Lung (tissue), 12 donors: Measurements from ENCODE around the gene PRICKLE2. TPM values are rescaled to one million over a fixed set of nuclear protein-coding genes. Genes with fewer than 3 reads are reported as not detected.

Experiments used
- ATAC-seq: fragments of 200-7000 bp; cut with Tn5 transposase; one replicate; pipeline ENCODE4 v1.9.1; 2020; ENCODE audit warnings: moderate number of reproducible peaks; ENCODE audit not compliant: insufficient read depth, low FRiP score
- DNase-seq, 3 donors: peaks; one replicate each; pipeline ENCODE4 v3.0.0-alpha.2; 2013 to 2017
- H3K27ac ChIP-seq, 2 donors: one replicate each; pipeline ENCODE4 v1.5.1; 2013; ENCODE audit warnings: mild to moderate bottlenecking in 2 of 2, moderate library complexity in 2 of 2, control low read depth in 1 of 2, inconsistent platforms in 1 of 2, low read depth in 1 of 2, low read length in 1 of 2
- H3K27me3 ChIP-seq, 3 donors: one replicate each; pipeline ENCODE4 v1.5.1; 2013; ENCODE audit warnings: low read length in 2 of 3; ENCODE audit not compliant: control insufficient read depth in 3 of 3, insufficient read depth in 3 of 3
- H3K36me3 ChIP-seq, 4 donors: one replicate each; pipeline ENCODE4 v1.5.1; 2013; ENCODE audit warnings: low read length in 4 of 4, mild to moderate bottlenecking in 1 of 4, moderate library complexity in 1 of 4; ENCODE audit not compliant: control insufficient read depth in 4 of 4, insufficient read depth in 4 of 4
- H3K4me1 ChIP-seq, 5 donors: one replicate each; pipeline ENCODE4 v1.5.1; 2013; ENCODE audit warnings: low read length in 5 of 5, mild to moderate bottlenecking in 2 of 5, moderate library complexity in 1 of 5; ENCODE audit not compliant: control insufficient read depth in 5 of 5, insufficient read depth in 5 of 5
- H3K4me3 ChIP-seq: one replicate; pipeline ENCODE4 v1.5.1; 2013; ENCODE audit warnings: mild to moderate bottlenecking, control low read depth, moderate library complexity
- H3K9ac ChIP-seq, 2 donors: one replicate each; pipeline ENCODE4 v1.5.1; 2013; ENCODE audit warnings: low read length in 2 of 2, control low read depth in 1 of 2; ENCODE audit not compliant: insufficient read depth in 1 of 2
- H3K9me3 ChIP-seq, 4 donors: one replicate each; pipeline ENCODE4 v1.5.1; 2013; ENCODE audit warnings: low read length in 3 of 4, mild to moderate bottlenecking in 1 of 4, moderate library complexity in 1 of 4; ENCODE audit not compliant: control insufficient read depth in 4 of 4, insufficient read depth in 3 of 4
- WGBS, 2 donors: extraction: QIAGEN DNeasy Blood & Tissue Kit; methylation state at CpG; one replicate each; pipeline ENCODE4 v1.1.7; 2013; 5-methylcytosine and 5-hydroxymethylcytosine counted together
- polyA plus RNA-seq, 2 donors: library from polyadenylated mRNA; stranded (reverse); fragments of 200-250 nt; gene quantifications; one replicate each; pipeline ENCODE4 v1.2.1, GENCODE V29; 2013
- total RNA-seq, 2 donors: library from RNA; depleted of rRNA in 1 of 2; stranded (reverse); fragments of >200 nt in 1 of 2; gene quantifications; one replicate each; pipeline ENCODE4 v1.2.1, GENCODE V29; 2014 to 2021
- TF ChIP-seq, protein P1 (sequence below): IDR thresholded peaks from 2 replicates; pipeline ENCODE4 v1.5.1; 2012; ENCODE audit warnings: mild to moderate bottlenecking; ENCODE audit errors: control extremely low read depth, extremely low read depth
- donor health status: control.
- donor health status: control.
- donor health status: Bipolar disorder and iron deficiency.
- donor health status: healthy.
- donor health status: DM: yes; HTN: yes; CAD: no.

PRICKLE2 gene
- total and polyA plus RNA-seq, 4 donors, result 4.0 to 88.0 (median 19.9) TPM

DNA sequence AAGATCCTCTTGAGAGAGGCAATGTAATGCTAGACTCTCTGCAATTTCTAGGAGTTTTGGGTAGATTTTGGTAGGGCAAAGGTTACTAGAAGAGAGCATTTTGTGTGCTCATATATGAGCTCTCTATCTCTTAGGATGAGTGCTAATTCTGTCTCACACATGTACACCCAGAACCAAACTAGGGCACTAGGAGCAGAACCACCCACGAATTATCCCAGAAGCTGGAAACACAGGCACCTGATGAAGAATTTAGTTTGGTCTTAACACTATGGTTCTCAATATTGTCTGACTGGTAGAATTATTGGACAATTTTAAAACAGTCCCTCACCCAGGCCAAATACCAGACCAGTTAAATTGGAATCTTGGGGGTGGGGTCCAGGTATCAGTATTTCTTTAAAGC lies 94.8 kb downstream of the PRICKLE2 start:
- ATAC-seq, result no peak
- no peaks in the 10 kb centered on the region for H3K27me3 ChIP-seq
- peaks cover 0 to 5% (median under 1%) of the 10 kb centered on the region in 5 donors for H3K4me1 ChIP-seq
- no peak overlapping the region for H3K9ac ChIP-seq
- H3K4me3 ChIP-seq, result no peak overlapping the region
- TF ChIP-seq, protein P1, sequence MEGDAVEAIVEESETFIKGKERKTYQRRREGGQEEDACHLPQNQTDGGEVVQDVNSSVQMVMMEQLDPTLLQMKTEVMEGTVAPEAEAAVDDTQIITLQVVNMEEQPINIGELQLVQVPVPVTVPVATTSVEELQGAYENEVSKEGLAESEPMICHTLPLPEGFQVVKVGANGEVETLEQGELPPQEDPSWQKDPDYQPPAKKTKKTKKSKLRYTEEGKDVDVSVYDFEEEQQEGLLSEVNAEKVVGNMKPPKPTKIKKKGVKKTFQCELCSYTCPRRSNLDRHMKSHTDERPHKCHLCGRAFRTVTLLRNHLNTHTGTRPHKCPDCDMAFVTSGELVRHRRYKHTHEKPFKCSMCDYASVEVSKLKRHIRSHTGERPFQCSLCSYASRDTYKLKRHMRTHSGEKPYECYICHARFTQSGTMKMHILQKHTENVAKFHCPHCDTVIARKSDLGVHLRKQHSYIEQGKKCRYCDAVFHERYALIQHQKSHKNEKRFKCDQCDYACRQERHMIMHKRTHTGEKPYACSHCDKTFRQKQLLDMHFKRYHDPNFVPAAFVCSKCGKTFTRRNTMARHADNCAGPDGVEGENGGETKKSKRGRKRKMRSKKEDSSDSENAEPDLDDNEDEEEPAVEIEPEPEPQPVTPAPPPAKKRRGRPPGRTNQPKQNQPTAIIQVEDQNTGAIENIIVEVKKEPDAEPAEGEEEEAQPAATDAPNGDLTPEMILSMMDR, result no peak
- H3K9me3 ChIP-seq, result no peaks in the 10 kb centered on the region
- H3K36me3 ChIP-seq, result peaks cover 2 to 18% (median 8%) of the 10 kb centered on the region in 4 donors
- no peak for DNase-seq
- 85 to 89% methylated on average over 1 of the region's 1 CpG for WGBS, 2 donors
- H3K27ac ChIP-seq, result no peak overlapping the region

DNA sequence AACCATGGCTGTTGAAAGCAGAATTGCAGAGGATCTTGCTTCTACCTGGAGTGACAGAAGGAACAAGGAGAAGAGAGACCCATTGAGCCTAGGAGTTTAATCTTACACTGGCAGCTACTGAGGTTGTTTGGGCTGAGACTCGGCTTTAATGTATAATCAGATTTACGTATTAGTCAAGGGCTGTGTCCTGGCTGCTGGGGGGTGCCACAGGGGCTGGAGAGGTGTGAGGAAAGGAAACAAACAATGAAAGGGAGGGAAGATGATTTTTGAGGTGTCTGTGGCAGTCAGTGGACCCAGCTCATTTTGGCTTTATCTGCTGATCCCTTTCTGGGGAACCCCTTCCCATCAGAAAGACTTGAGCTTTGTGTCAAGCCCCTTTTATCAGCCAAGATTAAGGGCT lies 95.7 kb downstream of the PRICKLE2 start:
- Histone ChIP-seq H3K9me3 (no peaks in the 10 kb centered on the region), H3K4me1 (peaks cover 0 to 5% (median 0%) of the 10 kb centered on the region in 5 donors), H3K4me3 (no peak overlapping the region), H3K27me3 (no peaks in the 10 kb centered on the region), H3K9ac (no peak overlapping the region), H3K36me3 (peaks cover 2 to 25% (median 8%) of the 10 kb centered on the region in 4 donors), H3K27ac (no peak overlapping the region)
- DNase-seq (no peak), ATAC-seq (no peak)
- TF ChIP-seq, protein P1, result no peak
- WGBS, 2 donors, result 74 to 76% methylated on average over 2 of the region's 2 CpGs

DNA sequence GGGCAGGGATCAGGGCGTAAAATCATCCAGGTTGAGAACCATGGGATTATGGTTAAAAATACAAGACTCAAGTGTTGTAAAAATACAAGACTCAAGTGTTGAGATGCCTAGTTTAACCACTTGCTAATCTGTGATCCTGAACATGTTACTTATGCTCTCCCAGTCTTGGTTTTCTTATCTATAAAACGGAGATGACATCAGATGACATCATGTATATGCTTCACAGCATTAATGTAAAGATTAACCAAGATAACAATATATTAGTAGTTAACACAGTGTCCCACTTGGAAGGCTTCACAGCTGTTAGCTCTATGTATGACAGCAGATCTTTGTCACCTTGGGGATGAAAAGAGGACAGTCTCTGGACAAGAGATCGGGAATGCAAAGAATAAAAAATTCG lies 96.2 kb downstream of the PRICKLE2 start:
- ATAC-seq, result no peak
- H3K4me1 ChIP-seq, result peaks cover 0 to 5% (median 0%) of the 10 kb centered on the region in 5 donors
- no peaks in the 10 kb centered on the region for H3K27me3 ChIP-seq
- TF ChIP-seq, protein P1, result no peak
- H3K9me3 ChIP-seq, result no peaks in the 10 kb centered on the region
- WGBS, 2 donors, result 62 to 78% methylated on average over 4 of the region's 4 CpGs
- peaks cover 2 to 24% (median 9%) of the 10 kb centered on the region in 4 donors for H3K36me3 ChIP-seq
- no peak for DNase-seq
- no peak overlapping the region for H3K9ac ChIP-seq
- no peak overlapping the region for H3K4me3 ChIP-seq
- no peak overlapping the region for H3K27ac ChIP-seq

DNA sequence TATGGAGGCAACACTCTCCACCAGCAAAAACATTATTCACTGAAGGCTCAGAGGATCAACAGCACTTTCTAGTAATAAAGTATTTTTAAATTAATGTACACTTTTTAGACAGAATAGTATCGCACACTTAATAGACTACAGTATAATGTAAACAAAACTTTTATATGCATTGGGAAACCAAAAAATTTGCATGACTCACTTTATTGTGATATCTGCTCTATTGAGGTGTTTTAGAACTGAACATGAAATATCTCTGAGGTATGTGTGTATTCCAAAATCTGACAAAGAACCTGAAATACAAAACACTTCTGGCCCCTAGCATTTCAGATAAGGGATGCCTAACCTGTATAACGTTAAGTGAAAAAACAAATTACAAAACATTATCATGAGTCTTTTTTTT lies 99.7 kb downstream of the PRICKLE2 start:
- Histone ChIP-seq H3K9ac (no peak overlapping the region), H3K4me1 (peaks cover 0 to 9% (median 6%) of the 10 kb centered on the region in 5 donors), H3K27me3 (no peaks in the 10 kb centered on the region), H3K9me3 (no peaks in the 10 kb centered on the region), H3K36me3 (peaks cover 0 to 24% (median 6%) of the 10 kb centered on the region in 4 donors), H3K27ac (no peak overlapping the region), H3K4me3 (no peak overlapping the region)
- TF ChIP-seq, protein P1, result no peak
- DNase-seq, result no peak
- ATAC-seq, result no peak
- WGBS, 2 donors, result 41 to 95% methylated on average over 2 of the region's 2 CpGs
